NB4 (cell line): ENCODE data around the gene OTUD7B.
A peak's percentile ranks its signal among the peaks of the same experiment; 100 is the strongest.

Experiments
- DNase-seq: peaks from one replicate; pipeline ENCODE4 v3.0.0; 2010; ENCODE audit warnings: low read depth
- H3K4me3 ChIP-seq: one replicate; pipeline ENCODE4 v1.5.1; 2011; ENCODE audit warnings: mild to moderate bottlenecking, low read depth, low read length, moderate library complexity
- CTCF ChIP-seq: IDR thresholded peaks from one replicate; pipeline ENCODE4 v1.5.1; 2012; ENCODE audit warnings: low read depth, low read length
- MAX ChIP-seq: IDR thresholded peaks from 2 replicates; pipeline ENCODE4 v1.6.1; 2011; ENCODE audit warnings: low read depth, low read length
- MYC ChIP-seq: IDR thresholded peaks from 2 replicates; pipeline ENCODE4 v1.6.1; 2011; ENCODE audit warnings: low read depth, low read length
- POLR2A ChIP-seq: IDR thresholded peaks from 2 replicates; pipeline ENCODE4 v1.6.1; 2011; ENCODE audit warnings: mild to moderate bottlenecking; ENCODE audit not compliant: insufficient read length; ENCODE audit errors: extremely low read depth

OTUD7B gene

GRCh38 chr1:150020711-150021110 lies 10.2 kb upstream of the OTUD7B start:
- DNase-seq = no peak
- TF ChIP-seq MYC = no peak
- TF ChIP-seq POLR2A = no peak
- H3K4me3 ChIP-seq = no peak overlapping the region

GRCh38 chr1:150018165-150018564 lies 7.6 kb upstream of the OTUD7B start:
- no peak for DNase-seq
- H3K4me3 ChIP-seq = no peak overlapping the region
- TF ChIP-seq CTCF (no peak), POLR2A (no peak), MAX (no peak), MYC (no peak)

GRCh38 chr1:150017206-150017750 lies 6.8 kb upstream of the OTUD7B start:
- no peak for DNase-seq
- no peak overlapping the region for H3K4me3 ChIP-seq
- TF ChIP-seq MYC (no peak), POLR2A (no peak), CTCF (no peak), MAX (no peak)

GRCh38 chr1:150015651-150016131 lies 5.2 kb upstream of the OTUD7B start:
- H3K4me3 ChIP-seq = no peak overlapping the region
- TF ChIP-seq MAX (no peak), POLR2A (no peak), MYC (no peak), CTCF (no peak)
- no peak for DNase-seq

- TF ChIP-seq MYC = no peak
- no peak for TF ChIP-seq CTCF
- no peak for TF ChIP-seq POLR2A
- no peak for TF ChIP-seq MAX
- DNase-seq = no peak
Measured at GRCh38 chr1:150012611-150013010, 2.1 kb upstream of the OTUD7B start.

GRCh38 chr1:150009604-150010392 lies 728 bp downstream of the OTUD7B start:
- H3K4me3 ChIP-seq = peak overlapping the region; percentile 65
- DNase-seq = peak; percentile 47
- TF ChIP-seq CTCF (no peak), MAX (no peak)

More at GRCh38 chr1:150012611-150013010, 2.1 kb upstream of the OTUD7B start:
- H3K4me3 ChIP-seq = no peak overlapping the region
